HG03097 (cell line): ENCODE measurements around the gene RBBP8.
"Not testable (repeated sequence)": the region's sequence is repeated elsewhere in the genome, so short reads cannot be mapped to it uniquely, and the experiment has no call there.

Source experiments
- ATAC-seq: cut with Tn5 transposase; IDR thresholded peaks from one replicate; pipeline ENCODE4 v1.9.1; 2021; ENCODE audit not compliant: unreplicated experiment, low FRiP score

Gene RBBP8

DNA sequence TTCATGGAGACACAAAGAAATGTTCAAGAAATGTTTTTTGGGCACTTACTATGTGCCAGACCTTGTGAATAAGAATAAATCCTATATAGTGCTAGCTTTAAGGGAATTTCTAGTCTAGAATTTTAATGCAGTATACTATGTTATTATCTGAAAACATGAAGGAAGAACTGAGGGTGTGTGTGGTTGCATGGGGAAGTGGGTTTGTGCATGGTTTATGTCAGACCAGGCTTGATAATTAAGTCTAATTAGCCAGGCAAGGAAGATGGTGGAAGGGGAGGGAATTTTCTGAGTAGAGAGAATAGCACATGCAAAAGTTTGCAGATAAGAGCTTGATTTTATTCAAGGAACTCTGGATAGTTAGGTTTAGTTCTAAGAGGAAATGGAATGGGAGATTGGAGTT is 6.5 kb downstream of the RBBP8 start:
- no peak for ATAC-seq

DNA sequence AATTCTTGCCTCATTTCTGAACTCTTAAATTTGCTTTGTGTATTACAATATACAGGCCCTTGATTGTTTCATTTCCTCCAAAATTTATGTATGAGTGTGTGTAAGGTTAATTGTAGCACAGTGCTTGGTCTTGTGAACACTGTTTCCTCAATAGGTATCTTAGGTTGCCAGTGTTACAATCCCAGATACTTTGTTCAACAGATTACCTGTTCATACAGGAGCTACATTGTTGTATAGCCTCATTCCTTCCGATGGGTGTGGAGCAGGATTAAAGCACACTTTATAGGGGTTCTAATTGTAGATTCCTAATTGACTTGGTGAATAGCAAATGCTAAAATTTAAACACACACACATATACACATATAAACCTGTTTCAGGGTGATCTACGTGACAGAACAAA is 10.7 kb downstream of the RBBP8 start:
- no peak for ATAC-seq

DNA sequence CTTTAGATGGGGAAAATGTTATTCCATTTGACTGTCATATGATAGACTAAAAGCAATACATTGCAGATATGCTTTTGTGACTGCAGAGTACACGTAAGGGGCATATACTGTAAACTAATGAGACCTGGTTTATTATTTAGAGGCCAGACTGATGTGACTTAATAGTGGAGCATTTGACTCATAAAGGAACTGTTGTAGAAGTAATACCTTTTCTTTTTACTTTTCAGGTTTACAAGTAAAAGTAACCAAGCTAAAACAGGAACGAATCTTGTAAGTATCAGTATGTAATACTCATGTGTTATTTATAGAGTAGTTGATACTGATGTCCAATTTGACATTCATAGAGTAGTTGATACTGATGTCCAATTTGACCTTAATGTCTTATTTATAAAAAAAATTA is 13.1 kb downstream of the RBBP8 start:
- ATAC-seq, result no peak

DNA sequence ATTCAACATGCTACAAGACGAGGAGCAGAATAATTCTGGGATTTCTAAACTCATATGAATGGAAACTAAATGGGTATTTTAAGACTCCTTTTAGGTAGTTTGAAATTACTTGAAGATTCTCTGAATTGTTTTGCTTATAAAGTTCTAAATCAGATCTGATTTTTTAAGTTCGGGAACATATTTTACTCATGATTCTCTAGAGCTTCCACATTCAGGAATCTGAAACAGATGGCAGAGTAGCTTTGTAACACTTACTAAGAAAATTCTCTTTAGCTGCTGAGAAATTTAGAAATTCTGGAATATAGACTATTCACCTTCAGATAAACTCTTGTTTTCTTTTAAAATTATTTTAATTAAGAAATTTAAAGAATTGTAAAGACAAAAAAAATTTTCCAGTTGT is 13.7 kb downstream of the RBBP8 start:
- ATAC-seq, result no peak

DNA sequence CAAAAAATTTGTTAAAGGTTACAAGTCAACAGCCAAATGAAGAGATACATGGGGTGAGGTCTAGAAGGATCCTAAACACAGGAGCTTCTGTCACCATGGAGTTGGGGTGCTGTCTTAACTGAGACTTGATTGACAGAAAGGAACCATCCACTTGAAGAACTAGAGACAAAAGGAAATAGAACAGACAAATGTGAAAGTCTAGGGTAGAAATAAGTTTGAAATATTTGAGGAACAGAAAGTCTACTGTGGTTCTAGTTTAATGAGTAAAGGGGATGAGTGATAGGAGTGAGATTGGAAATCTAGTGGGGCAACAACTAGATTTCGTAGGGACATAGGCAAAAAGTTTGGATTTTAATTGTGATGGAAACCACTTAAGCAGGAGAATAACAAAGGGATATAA is 18.7 kb downstream of the RBBP8 start:
- no peak for ATAC-seq

DNA sequence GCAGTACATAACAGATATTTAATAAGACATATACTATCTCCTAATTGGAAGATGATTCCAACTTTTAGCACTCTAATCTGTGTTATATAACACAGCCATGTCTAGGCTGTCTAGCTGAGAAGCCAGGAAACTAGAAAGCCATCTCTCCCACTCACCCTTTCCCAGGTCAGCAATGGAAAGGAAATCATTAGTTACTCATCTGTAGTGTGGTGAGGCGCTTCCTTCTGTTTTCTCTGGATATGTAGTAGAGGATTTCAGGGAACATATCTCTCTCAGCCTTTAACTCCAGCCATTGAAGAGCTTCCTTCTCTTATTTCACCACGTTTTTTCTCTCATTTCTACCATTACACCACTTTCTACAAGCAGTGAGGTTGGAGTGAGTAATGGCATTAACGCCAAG is 19.4 kb downstream of the RBBP8 start:
- ATAC-seq, result no peak

DNA sequence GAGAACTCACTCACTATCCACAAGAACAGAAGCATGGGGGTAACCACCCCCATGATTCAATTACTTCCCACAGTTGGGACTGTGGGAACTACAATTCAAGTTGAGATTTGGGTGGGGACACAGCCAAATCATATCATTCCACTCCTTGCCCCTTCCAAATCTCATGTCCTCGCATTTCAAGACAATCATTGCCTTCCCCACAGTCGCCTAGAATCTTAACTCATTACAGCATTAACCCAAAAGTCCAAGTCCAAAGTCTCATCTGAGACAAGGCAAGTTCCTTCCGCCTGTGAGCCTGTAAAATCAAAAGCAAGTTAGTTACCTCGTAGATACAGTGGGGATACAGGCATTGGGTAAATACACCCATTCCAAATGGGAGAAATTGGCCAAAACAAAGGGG is 20.9 kb downstream of the RBBP8 start:
- not testable (repeated sequence) for ATAC-seq

DNA sequence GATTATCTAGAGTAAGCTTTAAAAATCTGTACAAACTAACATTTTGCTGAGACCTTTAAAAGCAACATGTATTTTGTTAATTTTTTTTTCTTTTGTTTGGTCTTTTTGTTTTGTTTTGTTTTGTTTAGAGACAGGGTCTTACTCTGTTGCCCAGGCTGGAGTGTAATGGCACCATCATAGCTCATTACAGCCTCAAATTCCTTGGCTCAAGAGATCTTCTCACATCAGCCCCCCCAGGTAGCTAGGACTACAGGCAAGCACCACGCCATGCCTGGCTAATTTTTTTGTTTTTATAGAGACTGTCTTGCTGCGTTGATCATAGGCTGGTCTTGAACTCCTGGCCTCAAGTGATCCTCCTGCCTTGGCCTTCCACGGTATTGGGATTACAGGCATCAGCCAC is 23.1 kb downstream of the RBBP8 start:
- ATAC-seq, result no peak

DNA sequence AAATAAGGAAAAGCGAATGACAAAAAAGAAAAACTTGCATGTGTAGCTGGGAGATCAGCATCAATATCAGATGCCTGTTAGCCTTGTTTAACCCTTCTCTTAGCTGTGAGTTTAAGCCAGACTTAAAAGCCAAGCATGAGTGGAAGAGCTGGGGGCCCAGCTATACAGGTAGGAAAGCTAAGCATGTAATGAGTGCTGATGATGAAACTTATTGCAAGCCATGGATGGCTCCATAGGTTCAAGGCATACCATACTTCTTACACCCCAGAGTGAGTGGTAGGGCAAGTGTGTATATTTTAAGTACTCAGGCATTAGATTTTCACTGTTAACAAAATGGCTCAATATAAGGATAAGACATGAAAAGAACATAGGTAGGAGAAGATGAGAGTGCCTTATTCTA is 28.0 kb downstream of the RBBP8 start:
- no peak for ATAC-seq

DNA sequence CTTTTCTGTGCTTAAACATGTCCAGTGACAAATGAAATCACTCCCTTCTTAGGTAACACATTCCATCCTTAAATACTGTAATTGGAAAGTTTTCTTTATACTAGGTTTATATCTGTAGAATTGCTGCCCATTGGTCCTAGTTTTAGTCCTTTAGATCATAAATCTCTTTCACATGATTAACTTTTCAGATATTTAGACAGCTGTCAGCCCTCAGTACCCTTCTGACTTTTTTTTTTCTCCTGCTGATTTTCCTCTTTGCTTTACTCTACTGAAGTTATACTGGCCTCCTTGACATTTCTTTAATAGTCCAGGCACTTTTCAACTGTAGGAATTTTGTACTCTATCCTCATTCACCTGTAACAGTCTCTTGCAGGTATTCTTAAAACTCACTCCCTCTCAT is 28.9 kb downstream of the RBBP8 start:
- ATAC-seq, result no peak

DNA sequence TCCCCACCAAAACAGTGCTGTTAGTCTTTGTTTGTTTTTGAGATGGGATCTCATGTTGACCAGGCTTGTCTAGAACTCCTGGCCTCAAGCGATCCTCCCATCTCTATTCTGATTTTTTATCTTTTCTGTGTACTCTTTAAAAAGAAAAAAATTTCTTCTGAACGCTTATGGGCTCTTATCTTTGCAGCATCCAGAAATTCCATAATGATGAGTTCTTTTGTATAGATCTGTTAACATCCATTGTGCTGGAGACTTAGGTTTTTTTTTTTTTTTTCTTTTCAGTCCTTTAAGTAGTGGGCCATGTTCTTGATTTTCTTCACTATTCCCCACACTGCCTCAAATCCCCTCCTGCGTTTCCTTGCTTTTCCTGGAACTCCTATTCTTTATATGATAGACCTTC is 31.0 kb downstream of the RBBP8 start:
- ATAC-seq, result no peak

DNA sequence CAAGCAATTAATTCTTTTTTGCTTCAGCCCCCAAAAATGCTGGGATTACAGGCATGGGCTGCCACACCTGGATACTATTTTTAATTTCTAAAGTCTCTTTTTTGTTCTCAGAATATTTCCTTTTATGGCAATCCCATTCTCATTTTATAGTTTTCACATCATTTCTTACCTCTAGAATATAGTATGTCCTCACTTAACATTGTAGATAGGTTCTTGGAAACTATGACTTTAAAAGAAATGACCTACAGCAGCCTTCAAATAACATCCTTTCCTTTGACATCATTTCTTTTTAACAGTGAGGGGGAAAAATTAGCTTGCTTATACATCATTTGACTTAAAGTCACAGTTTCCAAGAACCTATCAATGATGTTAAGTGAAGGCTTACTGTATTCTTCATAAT is 31.6 kb downstream of the RBBP8 start:
- no peak for ATAC-seq

DNA sequence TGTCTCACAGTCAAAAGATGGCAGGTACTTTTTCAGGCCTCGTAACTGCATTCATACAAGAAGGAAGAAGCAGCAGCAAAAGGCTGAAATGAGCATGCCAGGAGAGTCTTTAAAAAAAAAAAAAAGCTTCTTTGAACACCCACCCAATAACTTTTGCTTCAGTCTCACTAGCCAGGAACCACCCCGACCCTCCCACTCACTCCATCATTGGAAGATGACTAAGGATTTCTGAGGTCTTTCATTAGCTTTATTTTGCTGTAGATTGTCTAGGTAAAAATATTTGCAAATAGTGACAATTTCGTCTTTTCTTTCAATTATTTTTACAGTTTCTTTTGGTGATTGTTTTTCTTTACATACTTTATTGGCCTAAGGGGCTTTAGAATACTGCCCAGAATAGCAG is 37.9 kb downstream of the RBBP8 start:
- ATAC-seq, result no peak

DNA sequence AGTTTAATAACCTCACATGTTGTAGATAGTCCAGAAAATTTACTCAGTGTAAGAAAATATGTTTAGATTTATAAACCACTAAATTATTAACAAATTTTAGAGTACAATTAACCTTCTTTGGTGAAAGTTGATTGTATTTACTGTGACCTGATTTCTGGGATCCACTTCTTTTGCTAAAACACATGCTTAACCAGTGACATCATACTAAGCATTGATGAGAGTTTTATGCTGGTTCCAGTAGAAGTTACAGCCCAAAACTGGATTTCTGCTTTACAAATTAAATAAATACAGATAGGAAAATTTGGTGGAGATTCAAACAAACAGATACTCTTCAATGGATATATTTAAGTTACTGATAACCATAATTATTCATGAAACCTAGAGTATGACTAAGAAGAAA is 40.9 kb downstream of the RBBP8 start:
- ATAC-seq, result no peak

DNA sequence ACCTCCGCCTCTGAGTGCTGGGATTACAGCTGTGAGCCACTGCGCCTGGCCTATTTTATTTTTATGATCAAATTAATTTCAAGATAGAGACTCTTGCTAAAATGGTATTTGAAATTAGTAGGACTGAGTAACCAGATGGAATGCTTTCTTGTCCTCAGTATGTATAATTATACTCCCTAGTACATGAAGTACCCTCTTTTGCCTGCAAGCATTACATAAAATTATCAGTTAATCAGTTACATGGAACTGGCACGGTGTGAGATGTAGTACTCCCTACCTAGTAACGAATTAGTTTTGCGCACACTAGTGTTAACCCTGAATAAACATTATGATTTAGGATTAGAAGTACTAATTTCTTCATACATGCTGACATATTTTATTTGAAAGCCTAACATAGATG is 41.6 kb downstream of the RBBP8 start:
- no peak for ATAC-seq

DNA sequence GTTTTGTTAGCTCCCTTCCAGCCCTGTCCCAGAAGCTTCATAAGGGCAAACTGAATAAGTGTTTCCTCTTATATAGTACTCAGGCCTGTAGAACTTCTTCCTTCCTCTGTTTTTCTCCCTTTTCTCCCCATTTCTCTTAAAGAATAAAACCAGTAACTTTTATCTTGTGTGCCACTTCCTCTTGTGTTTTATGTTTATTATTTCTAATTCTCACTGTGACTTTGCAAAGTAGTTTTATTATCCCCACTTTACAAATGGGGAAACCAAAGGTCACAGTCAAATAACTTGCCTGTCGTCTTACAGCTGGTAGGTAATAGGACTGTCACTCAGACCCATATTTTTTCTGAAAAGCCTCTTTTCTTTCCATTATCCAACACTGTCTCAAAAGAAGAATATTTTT is 42.4 kb downstream of the RBBP8 start:
- no peak for ATAC-seq

DNA sequence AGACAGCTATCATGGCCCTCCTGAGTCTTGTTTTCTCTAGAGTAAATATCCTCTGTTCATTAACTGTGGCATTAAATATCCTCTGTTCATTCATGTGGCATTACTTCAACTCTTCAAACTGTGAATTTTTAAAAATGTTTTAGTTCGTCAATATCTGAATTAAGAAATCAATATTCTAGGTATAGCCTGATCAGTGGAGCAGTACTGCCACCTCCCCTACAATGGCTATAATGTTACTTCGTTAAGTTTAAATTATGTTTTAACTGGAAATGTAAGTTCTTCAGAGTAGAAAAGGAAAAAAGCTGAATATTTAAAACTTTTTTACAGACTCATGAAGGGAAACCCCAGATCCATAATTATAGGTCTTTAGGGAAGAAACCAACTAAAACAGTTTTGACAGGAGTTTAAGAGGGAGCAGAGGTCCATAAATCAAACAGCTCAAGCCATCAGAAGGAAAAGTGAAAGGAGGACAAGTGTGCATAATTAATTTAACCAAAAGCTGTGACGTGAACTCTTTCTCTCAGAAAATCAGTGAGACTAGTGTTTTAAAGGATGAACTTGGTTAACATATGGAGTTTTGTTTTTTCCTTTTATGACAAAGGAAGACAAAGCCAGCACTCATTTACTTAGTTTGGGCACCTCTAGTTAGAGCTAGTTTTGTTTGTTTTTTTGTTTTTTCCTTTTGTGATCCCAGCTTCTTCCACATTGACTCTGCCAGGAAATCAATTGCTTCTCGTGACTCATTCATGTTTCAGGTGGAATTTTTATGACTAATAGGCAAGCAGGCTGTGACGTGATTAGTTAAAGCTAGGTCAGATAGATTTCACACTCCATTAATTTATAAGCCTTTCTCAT is 44.9 kb downstream of the RBBP8 start:
- peak; percentile 43 for ATAC-seq

DNA sequence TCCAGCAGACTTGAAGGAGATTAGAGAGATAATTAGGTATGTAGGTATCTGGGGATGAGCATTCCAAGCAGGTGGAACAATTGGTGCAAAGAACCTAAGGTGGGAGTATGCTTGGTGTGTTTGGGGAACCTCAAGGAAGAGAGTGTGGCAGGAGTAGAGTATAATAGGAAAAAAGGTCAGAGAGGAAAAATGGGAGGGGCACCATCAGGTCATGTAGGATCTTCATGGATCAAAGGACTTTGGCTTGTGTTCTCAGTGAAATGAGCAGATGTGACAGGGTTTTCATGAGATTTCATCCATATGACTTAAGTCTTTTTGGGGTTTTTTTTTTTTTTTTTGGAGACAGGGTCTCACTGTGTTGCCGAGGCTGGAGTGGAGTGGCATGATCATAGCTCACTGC is 47.3 kb downstream of the RBBP8 start:
- no peak for ATAC-seq

DNA sequence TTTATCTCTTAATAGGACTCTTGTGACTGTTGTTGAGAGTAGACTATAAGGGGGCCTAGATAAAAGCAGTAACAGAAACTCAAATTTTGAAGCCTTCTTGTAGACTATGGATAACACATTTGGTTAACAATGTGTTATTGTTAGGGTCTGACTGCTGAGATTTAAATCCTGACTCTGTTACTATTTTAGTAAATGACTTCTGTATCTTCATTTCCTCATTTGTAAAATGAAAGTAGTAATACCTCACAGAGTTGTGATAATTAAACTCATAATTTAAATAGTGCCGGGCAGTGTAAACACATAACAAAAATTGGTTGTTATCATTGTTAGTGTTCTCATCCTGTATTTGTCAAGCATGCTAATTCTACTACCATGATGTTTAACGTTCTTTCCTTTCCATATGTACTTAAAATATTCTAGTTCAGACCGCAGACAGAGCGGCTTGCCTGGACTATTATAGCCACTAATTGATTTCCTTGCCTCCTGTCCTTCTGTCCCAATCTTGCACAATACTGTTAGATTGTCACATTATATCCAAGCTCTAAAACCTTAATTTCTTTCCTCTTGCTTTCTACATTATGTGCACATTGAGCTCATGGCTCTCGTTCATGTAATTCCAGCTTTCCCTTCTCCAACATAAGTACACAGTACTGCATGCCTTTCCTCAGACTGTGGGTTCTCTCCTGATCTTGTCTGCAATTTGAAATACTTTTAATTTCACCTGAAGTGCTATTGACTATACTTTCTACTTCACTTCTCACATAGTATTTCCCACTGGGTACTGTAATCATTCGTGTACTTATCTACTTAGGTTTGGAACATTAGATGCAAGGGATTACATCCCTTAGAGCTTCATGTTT is 48.4 kb downstream of the RBBP8 start:
- ATAC-seq, result no peak

DNA sequence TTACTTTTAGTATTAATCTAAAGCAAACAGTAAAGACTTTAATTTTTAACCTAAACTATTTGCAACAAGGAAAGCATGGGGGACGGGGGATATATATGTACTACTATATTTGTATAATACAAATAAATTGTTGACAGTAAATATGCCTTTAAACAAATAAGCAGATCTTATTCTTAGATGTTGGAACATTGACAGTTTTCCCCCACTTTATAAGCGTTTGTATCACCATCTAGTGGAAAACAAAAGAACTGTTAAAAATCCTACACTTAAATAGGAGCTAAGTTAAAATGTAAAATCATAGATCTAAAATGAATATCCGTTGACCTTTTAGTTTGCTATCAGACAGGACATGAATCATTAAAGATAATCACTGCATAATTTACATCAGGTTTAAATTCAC is 50.0 kb downstream of the RBBP8 start:
- ATAC-seq, result no peak

DNA sequence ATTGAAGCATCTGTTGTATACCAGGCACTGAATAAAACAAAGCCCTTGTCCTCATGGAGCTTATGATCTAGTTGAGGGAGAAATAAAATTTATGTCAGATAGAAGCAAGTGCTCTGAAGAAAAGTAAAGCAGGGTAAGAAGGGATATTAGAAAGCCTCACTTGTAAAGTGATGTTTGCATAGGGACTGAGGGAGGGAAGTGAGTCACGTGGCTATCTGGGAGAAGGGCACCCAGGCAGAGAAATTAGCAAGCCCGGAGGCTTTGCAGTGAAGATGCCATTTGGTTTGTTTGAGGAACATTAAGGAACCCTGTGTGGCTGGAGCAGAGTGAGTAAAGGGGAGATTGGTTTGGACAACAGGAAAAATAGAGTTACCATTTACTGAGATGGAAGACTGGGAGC is 52.1 kb downstream of the RBBP8 start:
- ATAC-seq, result no peak
